AG09309 (cell line): Measurements from ENCODE around the gene TFB2M.
"Not testable (repeated sequence)": the region's sequence is repeated elsewhere in the genome, so short reads cannot be mapped to it uniquely, and the experiment has no call there.

Experiments
- DNase-seq: peaks from one replicate; pipeline ENCODE4 v3.0.0-alpha.2; 2010; ENCODE audit warnings: low read depth
- H3K4me3 ChIP-seq: 2 replicates; pipeline ENCODE4 v1.5.1; 2011; ENCODE audit warnings: mild to moderate bottlenecking, low read depth, low read length, moderate library complexity; ENCODE audit not compliant: control insufficient read depth
- TF ChIP-seq, protein P1 (sequence below): IDR thresholded peaks from 2 replicates; pipeline ENCODE4 v1.5.1; 2011; ENCODE audit warnings: mild to moderate bottlenecking, low read depth, low read length, inconsistent platforms; ENCODE audit not compliant: insufficient read depth, control insufficient read depth; ENCODE audit errors: missing control alignments

Gene TFB2M

DNA sequence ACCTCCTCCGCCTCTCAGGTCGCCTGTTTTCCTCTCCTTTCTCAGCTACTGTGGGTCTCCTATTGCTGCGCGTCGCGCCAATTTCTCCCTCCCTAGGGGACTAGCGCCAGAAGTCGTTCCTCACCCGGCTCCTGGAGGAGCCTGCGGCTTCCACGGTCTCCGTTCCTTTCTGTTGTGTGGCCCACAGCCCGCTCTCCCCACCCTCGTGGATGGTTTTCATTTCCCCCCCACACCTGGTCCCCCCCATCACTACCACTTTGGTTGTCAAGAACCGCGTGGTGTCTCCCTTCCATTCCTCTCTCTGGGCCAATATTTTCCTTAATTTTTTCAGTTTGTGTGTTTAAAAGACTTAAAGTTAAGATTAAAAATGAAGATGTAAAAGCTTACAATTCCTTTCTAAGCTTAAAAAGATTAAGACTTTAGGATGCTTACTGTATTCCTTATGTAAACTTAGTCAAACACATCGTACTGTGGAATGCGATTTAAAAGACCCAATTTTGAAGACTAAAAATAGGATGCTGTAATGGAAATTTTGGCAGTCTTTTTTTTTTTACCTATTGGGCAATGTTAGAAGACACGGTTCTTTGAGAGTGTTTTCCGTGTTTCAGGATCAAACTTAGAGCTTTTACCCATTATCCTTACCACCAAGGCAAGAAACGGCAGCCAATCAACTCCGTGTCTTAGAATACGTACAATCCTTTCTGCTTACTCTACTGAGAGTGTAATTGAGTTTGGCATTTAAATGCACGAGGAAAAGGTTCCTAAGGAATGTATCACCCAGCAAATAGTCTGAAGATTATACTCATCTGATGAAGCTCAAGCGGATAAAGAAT, 968 bp upstream of the TFB2M start:
- DNase-seq = peak; percentile 68
- H3K4me3 ChIP-seq = peak overlapping the region; percentile 75
- TF ChIP-seq, protein P1, sequence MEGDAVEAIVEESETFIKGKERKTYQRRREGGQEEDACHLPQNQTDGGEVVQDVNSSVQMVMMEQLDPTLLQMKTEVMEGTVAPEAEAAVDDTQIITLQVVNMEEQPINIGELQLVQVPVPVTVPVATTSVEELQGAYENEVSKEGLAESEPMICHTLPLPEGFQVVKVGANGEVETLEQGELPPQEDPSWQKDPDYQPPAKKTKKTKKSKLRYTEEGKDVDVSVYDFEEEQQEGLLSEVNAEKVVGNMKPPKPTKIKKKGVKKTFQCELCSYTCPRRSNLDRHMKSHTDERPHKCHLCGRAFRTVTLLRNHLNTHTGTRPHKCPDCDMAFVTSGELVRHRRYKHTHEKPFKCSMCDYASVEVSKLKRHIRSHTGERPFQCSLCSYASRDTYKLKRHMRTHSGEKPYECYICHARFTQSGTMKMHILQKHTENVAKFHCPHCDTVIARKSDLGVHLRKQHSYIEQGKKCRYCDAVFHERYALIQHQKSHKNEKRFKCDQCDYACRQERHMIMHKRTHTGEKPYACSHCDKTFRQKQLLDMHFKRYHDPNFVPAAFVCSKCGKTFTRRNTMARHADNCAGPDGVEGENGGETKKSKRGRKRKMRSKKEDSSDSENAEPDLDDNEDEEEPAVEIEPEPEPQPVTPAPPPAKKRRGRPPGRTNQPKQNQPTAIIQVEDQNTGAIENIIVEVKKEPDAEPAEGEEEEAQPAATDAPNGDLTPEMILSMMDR = no peak

DNA sequence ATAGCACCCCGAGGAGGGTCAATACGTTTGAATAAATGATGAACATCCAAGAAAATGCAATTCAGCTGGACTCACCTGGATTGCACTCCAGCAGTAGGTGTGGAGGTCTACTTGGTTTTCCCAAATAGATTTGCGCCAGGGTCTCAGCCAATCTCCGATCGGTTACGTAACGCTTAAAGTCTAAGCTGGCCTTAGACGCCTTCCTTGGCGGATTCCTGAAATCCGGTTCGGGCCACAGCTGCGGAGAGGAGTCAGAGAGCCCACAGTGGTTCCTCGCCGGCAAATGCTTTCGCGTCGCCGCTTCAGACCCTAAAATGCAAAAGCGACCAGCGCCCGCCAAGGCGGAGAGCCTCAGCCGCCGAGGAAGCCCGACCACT, 322 bp downstream of the TFB2M start:
- peak overlapping the region; percentile 75 for H3K4me3 ChIP-seq
- no peak for DNase-seq
- TF ChIP-seq, protein P1 = no peak

DNA sequence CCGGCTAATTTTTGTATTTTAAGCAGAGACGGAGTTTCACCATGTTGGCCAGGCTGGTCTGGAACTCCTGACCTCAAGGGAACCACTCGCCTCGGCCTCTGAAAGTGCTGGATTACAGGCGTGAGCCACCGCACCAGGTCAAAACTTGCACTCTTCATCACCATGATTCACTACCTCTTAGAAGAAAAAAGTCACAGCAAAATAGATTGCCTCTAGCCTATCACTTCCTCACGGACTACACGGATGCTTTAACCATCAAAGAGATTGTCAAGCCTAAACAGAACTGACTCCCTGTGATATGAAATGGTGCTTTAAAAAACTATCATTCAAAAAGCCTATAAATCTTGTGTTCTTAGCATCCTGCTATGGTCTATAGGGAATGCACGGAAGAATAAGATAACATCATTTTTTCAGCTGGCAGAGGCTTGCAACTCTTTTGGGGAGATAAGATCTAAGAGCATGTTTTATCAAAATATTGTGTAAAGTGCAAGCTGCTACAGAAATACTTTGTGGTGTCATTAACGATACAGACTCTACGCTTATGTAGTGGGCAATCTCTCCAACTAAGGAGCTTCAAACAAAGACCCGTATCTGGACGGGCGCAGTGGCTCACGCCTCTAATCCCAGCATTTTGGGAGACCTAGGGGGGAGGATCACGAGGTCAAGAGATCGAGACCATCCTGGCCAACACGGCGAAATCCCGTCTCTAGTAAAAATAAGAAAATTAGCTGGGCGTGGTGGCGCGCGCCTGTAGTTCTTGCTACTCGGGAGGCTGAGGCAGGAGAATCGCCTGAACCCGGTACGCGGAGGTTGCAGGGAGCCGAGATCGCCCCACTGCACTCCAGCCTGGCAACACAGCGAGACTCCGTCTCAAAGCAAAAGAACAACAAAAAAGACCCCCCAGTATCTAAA, 966 bp downstream of the TFB2M start:
- TF ChIP-seq, protein P1 = no peak
- no peak for DNase-seq
- peak overlapping the region; percentile 75 for H3K4me3 ChIP-seq

DNA sequence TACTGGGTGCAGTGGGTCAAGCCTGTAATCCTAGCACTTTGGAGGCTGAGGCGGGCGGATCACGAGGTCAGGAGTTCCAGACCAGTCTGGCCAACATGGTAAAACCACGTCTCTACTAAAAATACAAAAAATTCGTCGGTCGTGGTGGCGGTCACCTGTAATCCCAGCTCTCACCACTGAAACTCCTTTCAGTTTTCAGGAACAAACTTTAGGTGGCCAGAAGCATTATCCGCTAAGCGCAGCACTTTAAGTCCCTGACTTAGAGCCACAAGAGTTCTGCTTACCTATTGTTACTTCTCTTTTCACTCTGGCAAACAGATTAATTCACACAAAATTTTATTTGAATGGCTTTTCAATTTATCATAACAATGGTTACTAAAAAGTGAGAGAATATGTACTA, 5.2 kb downstream of the TFB2M start:
- not testable (repeated sequence) for H3K4me3 ChIP-seq, DNase-seq

DNA sequence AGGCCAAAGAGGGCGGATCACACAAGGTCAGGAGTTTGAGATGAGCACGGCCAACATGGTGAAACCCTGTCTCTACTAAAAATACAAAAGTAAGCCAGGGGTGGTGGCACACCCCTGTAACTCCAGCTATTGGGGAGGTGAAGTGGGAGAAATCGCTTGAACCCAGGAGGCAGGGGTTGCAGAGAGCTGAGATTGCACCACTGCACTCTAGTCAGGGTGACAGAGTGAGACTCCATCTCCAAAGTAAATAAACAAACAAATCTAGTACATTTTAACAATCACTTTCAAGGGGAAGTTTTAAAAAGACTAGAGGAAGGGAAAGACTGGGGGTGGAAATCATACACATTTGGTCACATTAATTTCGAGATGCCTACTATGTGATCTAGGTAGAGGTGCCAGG, 6.8 kb downstream of the TFB2M start:
- DNase-seq = no peak
- TF ChIP-seq, protein P1 = no peak
- H3K4me3 ChIP-seq = no peak overlapping the region

DNA sequence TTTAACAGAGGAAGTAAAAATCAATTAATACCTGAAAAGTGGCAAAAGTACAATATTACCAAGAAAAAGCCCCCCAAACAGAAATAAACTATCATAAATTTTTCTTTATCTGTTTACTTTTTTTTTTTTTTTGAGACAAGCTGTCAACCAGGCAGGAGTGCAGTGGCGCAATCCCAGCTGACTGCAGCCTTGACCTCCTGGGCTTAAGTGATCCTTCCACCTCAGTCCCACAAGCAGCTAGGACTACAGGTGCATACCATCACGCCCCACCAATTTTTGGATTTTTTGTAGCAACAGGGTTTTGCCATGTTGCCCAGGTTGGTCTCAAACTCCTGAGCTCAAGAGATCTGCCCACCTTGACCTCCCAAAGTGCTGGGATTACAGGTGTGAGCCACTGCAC, 8.0 kb downstream of the TFB2M start:
- TF ChIP-seq, protein P1 = no peak
- DNase-seq = no peak
- H3K4me3 ChIP-seq = no peak overlapping the region

DNA sequence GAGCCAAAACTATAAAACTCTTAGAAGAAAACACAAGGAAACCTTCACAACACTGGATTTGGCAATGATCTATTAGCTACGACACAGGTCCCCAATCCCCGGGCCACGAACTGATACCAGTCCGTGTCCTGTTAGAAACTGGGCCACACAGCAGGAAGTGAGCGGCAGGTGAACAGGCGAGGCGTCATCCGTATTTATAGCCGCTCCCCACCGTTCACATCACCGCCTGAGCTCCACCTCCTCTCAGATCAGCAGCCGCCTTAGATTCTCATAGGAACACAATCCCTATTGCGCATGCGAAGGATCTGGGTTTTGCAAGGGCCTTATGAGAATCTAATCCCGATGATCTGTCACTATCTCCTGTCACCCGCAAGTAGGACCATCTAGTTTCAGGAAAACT, 11.9 kb downstream of the TFB2M start:
- TF ChIP-seq, protein P1 = no peak
- no peak overlapping the region for H3K4me3 ChIP-seq
- DNase-seq = no peak
